Keratinocyte (primary cell): Measurements from ENCODE around the gene PLEK. TPM values are rescaled to one million over a fixed set of nuclear protein-coding genes. Genes with fewer than 3 reads are reported as not detected.

Experiments used
- DNase-seq: peaks from one replicate; pipeline ENCODE4 v3.0.0-alpha.2; 2011; ENCODE audit warnings: low read depth, missing footprints, low spot score
- FAIRE-seq: peaks from 2 replicates; lab custom pipeline; 2011; peaks lifted over from hg19 to GRCh38; lab: Jason Lieb, UNC
- H2AFZ ChIP-seq: 2 replicates; pipeline ENCODE4 v1.6.0; 2012; ENCODE audit warnings: low read length, control low read depth, inconsistent platforms; ENCODE audit not compliant: control insufficient read depth
- H3K27ac ChIP-seq: 2 replicates; pipeline ENCODE4 v1.5.1; 2011; ENCODE audit warnings: low read length; ENCODE audit not compliant: control insufficient read depth, insufficient read depth
- H3K27me3 ChIP-seq: 3 replicates; pipeline ENCODE4 v1.6.0; 2011; ENCODE audit warnings: low read length; ENCODE audit not compliant: control insufficient read depth, insufficient read depth; ENCODE audit errors: extremely low read depth
- H3K36me3 ChIP-seq, 2 experiments: 2 replicates in 1 of 2; 3 replicates in 1 of 2; pipeline ENCODE4 v1.5.1; 2011; ENCODE audit warnings: low read length in 2 of 2, mild to moderate bottlenecking in 1 of 2; ENCODE audit not compliant: control insufficient read depth in 2 of 2, insufficient read depth in 2 of 2; ENCODE audit errors: extremely low read depth in 1 of 2
- H3K4me1 ChIP-seq: 3 replicates; pipeline ENCODE4 v1.5.1; 2011; ENCODE audit warnings: low read length; ENCODE audit not compliant: control insufficient read depth, insufficient read depth; ENCODE audit errors: extremely low read depth
- H3K4me2 ChIP-seq: 3 replicates; pipeline ENCODE4 v1.6.0; 2011; ENCODE audit warnings: low read depth, low read length; ENCODE audit not compliant: control insufficient read depth, insufficient read depth; ENCODE audit errors: extremely low read depth
- H3K4me3 ChIP-seq, 3 experiments: fragments of 200-600 bp in 1 of 3; sonication (generic) in 1 of 3; 2 replicates in 2 of 3; 3 replicates in 1 of 3; pipeline ENCODE4 v1.5.1; 2011 to 2016; ENCODE audit warnings: low read length in 3 of 3, mild to moderate bottlenecking in 3 of 3, control low read depth in 2 of 3, inconsistent platforms in 1 of 3, low read depth in 1 of 3, mixed read lengths in 1 of 3, mixed run types in 1 of 3, moderate library complexity in 1 of 3; ENCODE audit not compliant: control insufficient read depth in 2 of 3, insufficient read depth in 2 of 3; ENCODE audit errors: extremely low read depth in 1 of 3
- H3K79me2 ChIP-seq: 2 replicates; pipeline ENCODE4 v1.6.0; 2012; ENCODE audit warnings: low read length; ENCODE audit not compliant: control insufficient read depth, insufficient read depth
- H3K9ac ChIP-seq: 3 replicates; pipeline ENCODE4 v1.6.0; 2011; ENCODE audit warnings: low read length; ENCODE audit not compliant: control insufficient read depth, insufficient read depth; ENCODE audit errors: extremely low read depth
- H3K9me1 ChIP-seq: 3 replicates; pipeline ENCODE4 v1.6.0; 2011; ENCODE audit warnings: low read length; ENCODE audit not compliant: control insufficient read depth, insufficient read depth; ENCODE audit errors: extremely low read depth
- H3K9me3 ChIP-seq: 2 replicates; pipeline ENCODE4 v1.5.1; 2012; ENCODE audit warnings: low read depth, low read length; ENCODE audit not compliant: control insufficient read depth
- H4K20me1 ChIP-seq: 3 replicates; pipeline ENCODE4 v1.6.0; 2011; ENCODE audit warnings: low read length; ENCODE audit not compliant: control insufficient read depth, insufficient read depth; ENCODE audit errors: extremely low read depth
- CTCF ChIP-seq, 3 experiments: IDR thresholded peaks in 1 of 3; conservative IDR thresholded peaks in 1 of 3; optimal IDR thresholded peaks in 1 of 3; 2 replicates in 2 of 3; 3 replicates in 1 of 3; pipeline versions ENCODE3 to v1.5.1; 2011; ENCODE audit warnings: low read length in 3 of 3, mild to moderate bottlenecking in 3 of 3, moderate library complexity in 2 of 3, control low read depth in 1 of 3, inconsistent platforms in 1 of 3; ENCODE audit not compliant: insufficient read depth in 2 of 3; ENCODE audit errors: extremely low read depth in 1 of 3
- EZH2 ChIP-seq: IDR thresholded peaks from one replicate; pipeline ENCODE4 v1.6.1; 2012; ENCODE audit warnings: inconsistent platforms, mild to moderate bottlenecking, low read length, moderate library complexity
- dilution Hi-C: fragments of 300-500 bp; cut with MboI; formaldehyde crosslinking; loops from one replicate; pipeline ENCODE4 v1.7.0; 2020; ENCODE audit warnings: low sequenced_read_pairs; ENCODE audit not compliant: extremely low pct_ligation_motif_present
- polyA plus RNA-seq, 5 experiments: library from polyadenylated mRNA; depleted of rRNA in 3 of 5; stranded (reverse) in 3 of 5; stranded (forward) in 1 of 5; unstranded in 1 of 5; fragments of >200 nt; gene quantifications; 1 replicate in 1 of 5; 2 replicates in 3 of 5; 3 replicates in 1 of 5; pipeline versions ENCODE4 v1.2.1 to v1.2.3, GENCODE V29; 2011 to 2012; ENCODE audit warnings: missing spikeins in 2 of 5, low read depth in 1 of 5, low replicate concordance in 1 of 5

PLEK gene
- polyA plus RNA-seq, 1 donor (not counting 4 experiments of a cell fraction or from before 2014, with no cell fraction given): 0.04 TPM

- TF ChIP-seq CTCF (optimal IDR thresholded peaks at IDR 0.05 in 1 of 3, IDR thresholded peaks at IDR 0.05 in 1 of 3, conservative IDR thresholded peaks at IDR 0.05 in 1 of 3; ENCODE audit: extremely low read depth in 1 of 3, insufficient read depth in 2 of 3, low read length in 3 of 3) (no peak), EZH2 (no peak)
- Histone ChIP-seq H3K4me3 (no peak overlapping the region), H3K4me1 (no peaks in the 10 kb centered on the region), H3K4me2 (no peak overlapping the region), H3K9me3 (no peaks in the 10 kb centered on the region), H3K27me3 (no peaks in the 10 kb centered on the region), H3K36me3 (no peaks in the 10 kb centered on the region), H2AFZ (no peak overlapping the region), H3K27ac (no peak overlapping the region), H3K9me1 (no peaks in the 10 kb centered on the region), H3K9ac (no peak overlapping the region), H3K79me2 (no peaks in the 10 kb centered on the region), H4K20me1 (no peaks in the 10 kb centered on the region)
- FAIRE-seq (no peak), DNase-seq (no peak)
- dilution Hi-C loops: no loop called here
These were observed 73.6 kb downstream of the PLEK start for GRCh38 chr2:68438455-68439303.

- Histone ChIP-seq H3K9ac (no peak overlapping the region), H3K9me1 (no peaks in the 10 kb centered on the region), H2AFZ (no peak overlapping the region), H3K4me3 (no peak overlapping the region), H3K4me1 (no peaks in the 10 kb centered on the region), H4K20me1 (no peaks in the 10 kb centered on the region), H3K9me3 (no peaks in the 10 kb centered on the region), H3K27ac (no peak overlapping the region), H3K4me2 (no peak overlapping the region), H3K79me2 (no peaks in the 10 kb centered on the region), H3K27me3 (no peaks in the 10 kb centered on the region), H3K36me3 (no peaks in the 10 kb centered on the region)
- dilution Hi-C loops: no loop called here
- peak; percentile 97 for FAIRE-seq
- TF ChIP-seq EZH2 (no peak), CTCF (optimal IDR thresholded peaks at IDR 0.05 in 1 of 3, IDR thresholded peaks at IDR 0.05 in 1 of 3, conservative IDR thresholded peaks at IDR 0.05 in 1 of 3; ENCODE audit: extremely low read depth in 1 of 3, insufficient read depth in 2 of 3, low read length in 3 of 3) (peak; percentile 78 to 88 (median 82))
- no peak for DNase-seq
These were observed 76.3 kb downstream of the PLEK start for GRCh38 chr2:68441179-68441993.
